Activated T-cell treated with anti-CD3 and anti-CD28 coated beads, Interleukin-2, amount 50 U/mL, for 24 hours (primary cell): Measurements from ENCODE around the gene SIGLEC6.

Experiments used
- DNase-seq: peaks from one replicate; pipeline ENCODE4 v3.0.0-alpha.2; 2020
- H3K27ac Mint-ChIP-seq: 2 replicates; pipeline ENCODE4 v1.8.0; 2020; ENCODE audit warnings: mild to moderate bottlenecking, mixed read lengths
- H3K27me3 Mint-ChIP-seq: 2 replicates; pipeline ENCODE4 v1.8.0; 2020; ENCODE audit warnings: mixed read lengths
- H3K36me3 Mint-ChIP-seq: 2 replicates; pipeline ENCODE4 v1.8.0; 2020; ENCODE audit warnings: low read depth, mixed read lengths
- H3K4me1 Mint-ChIP-seq: 2 replicates; pipeline ENCODE4 v1.8.0; 2020; ENCODE audit warnings: low read depth, mixed read lengths
- H3K4me3 Mint-ChIP-seq: 2 replicates; pipeline ENCODE4 v1.8.0; 2020; ENCODE audit warnings: mild to moderate bottlenecking, moderate library complexity, mixed read lengths
- H3K9me3 Mint-ChIP-seq: 2 replicates; pipeline ENCODE4 v1.8.0; 2020; ENCODE audit warnings: mixed read lengths

SIGLEC6 gene

DNA sequence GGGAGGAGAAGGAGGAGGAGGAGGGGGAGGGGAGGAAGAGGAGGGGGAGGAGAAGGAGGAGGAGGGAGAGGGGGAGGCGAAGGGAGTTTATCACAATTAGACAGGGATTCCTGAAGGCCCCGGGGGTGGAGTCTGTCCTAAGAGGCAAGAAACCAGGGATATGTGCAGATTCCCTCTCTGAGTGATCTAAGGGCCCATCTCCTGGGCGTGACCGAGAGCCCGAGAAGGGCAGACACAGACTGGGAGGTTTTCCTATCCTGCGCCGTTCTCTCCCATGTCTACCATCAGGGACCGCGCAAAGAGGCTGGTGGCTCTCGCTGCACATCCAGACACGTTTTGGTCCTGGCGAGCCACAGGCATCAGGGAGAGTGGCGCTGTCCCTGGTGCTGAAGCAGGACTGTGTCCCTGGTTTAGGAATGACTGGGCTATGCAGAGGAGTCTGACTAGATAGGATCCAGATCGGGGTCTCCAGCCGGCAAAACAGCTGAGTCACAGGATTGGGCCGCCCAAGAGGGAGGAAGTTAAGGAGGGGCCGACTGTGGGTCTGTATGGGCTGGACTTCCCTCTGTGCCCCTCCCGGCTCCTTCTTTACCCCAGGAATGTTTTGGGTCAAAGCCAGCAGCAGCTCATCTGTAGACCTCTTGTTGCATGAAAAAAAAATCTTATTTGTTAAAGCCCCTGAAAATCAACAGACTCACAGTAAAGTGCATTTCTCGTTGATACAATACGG lies 21.7 kb upstream of the SIGLEC6 start:
- Mint-ChIP-seq H3K36me3 (no peaks in the 10 kb centered on the region), H3K27ac (no peak overlapping the region), H3K9me3 (no peaks in the 10 kb centered on the region), H3K4me1 (peaks cover 15% of the 10 kb centered on the region), H3K4me3 (no peak overlapping the region), H3K27me3 (peaks cover 71% of the 10 kb centered on the region)
- peak; percentile 61 for DNase-seq

DNA sequence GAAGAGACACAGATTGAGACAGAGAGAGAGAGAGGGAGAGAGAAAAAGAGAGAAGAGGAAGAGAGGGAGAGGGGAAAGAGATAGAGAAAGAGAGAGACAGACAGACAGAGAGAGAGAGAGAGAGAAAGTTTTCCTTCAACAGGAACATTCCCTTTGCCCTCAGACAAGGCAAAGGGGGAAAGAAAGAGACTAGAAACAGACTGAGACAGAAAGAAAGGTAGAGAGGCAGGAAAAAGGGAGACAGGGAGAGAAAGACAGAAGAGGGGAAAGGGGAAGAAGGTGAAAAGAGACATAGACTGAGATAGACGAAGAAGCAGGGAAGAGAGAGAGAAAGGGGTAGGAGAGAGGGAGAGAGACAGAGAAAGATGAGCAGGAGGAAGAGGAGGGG lies 21.1 kb upstream of the SIGLEC6 start:
- Mint-ChIP-seq H3K4me1 (peaks cover 17% of the 10 kb centered on the region), H3K4me3 (no peak overlapping the region), H3K27ac (no peak overlapping the region), H3K27me3 (peaks cover 75% of the 10 kb centered on the region), H3K36me3 (no peaks in the 10 kb centered on the region), H3K9me3 (no peaks in the 10 kb centered on the region)
- no peak for DNase-seq

DNA sequence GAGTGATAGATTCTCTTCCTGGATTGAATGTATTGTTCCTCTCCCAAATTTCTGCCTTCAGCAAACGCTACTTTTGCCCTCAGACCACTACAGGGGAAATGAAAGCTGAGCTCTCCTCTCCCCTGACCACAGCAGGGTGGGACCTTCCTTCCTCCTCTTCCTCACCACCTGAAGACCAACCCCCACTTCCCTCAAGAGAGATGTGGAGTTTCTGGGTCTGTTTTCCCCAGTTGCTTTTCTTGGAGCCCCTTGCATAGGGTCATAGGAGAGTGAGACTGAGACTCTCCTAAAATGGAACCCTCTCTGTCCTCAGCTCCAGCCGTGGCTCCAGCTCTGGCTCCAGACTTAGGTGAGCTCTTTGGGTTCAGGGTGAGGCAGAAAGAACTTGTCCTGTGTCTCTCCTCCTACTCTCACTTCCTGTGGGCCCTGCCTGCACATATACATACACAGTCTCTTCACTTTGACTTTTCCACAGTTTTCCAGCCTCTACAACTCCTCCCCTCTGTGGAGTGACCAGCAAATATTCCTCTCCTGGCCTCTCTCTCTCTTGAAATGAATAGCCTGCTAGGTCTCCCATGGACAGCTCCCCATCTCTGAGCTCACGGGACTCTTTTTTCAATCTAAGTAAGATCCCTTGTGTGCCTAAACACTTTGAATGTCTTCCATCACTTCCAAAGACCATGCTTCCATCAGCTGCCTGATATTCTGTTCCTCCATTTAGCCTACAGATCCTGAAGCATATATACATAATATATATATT lies 20.4 kb upstream of the SIGLEC6 start:
- Mint-ChIP-seq H3K4me3 (no peak overlapping the region), H3K27me3 (peaks cover 79% of the 10 kb centered on the region), H3K4me1 (peaks cover 24% of the 10 kb centered on the region), H3K36me3 (no peaks in the 10 kb centered on the region), H3K9me3 (no peaks in the 10 kb centered on the region), H3K27ac (no peak overlapping the region)
- no peak for DNase-seq

DNA sequence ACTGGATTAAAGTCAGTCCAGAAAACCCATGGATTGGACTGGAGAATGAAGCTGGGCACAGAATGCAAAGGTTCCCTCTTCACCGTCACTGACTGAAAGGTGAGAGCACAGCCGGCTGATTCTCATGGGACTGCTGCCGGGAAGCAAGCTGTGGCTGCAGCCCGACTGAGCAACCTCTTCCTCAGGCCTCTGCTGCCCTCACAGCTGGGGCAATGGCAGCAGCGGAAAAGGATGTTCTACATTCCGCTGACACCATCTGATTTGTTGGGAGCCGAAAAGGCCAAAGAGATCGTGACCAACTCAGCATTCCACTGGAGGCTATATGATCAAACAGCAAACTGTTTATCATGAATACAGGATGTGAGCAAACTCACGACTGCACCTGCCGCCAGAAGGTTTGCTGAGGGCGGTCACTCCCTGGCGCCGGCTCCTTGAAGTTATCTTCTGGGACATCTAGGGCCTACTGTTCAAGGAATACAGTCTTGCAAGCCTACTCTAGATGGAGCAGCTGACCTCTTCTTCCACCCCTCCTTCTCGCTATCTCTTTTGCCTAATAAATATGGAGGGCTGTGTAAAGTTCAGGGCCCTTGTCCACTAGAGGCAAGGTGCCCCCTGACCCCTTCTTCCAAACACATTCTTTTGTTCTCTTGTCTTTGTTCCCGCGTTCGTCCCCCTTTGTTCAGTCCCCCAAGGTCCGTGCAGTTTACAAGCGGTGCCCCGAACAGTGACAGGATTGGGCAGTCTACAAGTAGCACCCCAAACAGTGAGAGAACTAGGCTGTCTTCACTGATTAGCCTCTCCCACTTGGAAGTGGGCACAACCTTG lies 19.6 kb upstream of the SIGLEC6 start:
- no peak overlapping the region for H3K27ac Mint-ChIP-seq
- DNase-seq: no peak
- no peak overlapping the region for H3K4me3 Mint-ChIP-seq
- no peaks in the 10 kb centered on the region for H3K36me3 Mint-ChIP-seq
- H3K27me3 Mint-ChIP-seq: peaks cover 79% of the 10 kb centered on the region
- H3K9me3 Mint-ChIP-seq: no peaks in the 10 kb centered on the region
- peaks cover 30% of the 10 kb centered on the region for H3K4me1 Mint-ChIP-seq

DNA sequence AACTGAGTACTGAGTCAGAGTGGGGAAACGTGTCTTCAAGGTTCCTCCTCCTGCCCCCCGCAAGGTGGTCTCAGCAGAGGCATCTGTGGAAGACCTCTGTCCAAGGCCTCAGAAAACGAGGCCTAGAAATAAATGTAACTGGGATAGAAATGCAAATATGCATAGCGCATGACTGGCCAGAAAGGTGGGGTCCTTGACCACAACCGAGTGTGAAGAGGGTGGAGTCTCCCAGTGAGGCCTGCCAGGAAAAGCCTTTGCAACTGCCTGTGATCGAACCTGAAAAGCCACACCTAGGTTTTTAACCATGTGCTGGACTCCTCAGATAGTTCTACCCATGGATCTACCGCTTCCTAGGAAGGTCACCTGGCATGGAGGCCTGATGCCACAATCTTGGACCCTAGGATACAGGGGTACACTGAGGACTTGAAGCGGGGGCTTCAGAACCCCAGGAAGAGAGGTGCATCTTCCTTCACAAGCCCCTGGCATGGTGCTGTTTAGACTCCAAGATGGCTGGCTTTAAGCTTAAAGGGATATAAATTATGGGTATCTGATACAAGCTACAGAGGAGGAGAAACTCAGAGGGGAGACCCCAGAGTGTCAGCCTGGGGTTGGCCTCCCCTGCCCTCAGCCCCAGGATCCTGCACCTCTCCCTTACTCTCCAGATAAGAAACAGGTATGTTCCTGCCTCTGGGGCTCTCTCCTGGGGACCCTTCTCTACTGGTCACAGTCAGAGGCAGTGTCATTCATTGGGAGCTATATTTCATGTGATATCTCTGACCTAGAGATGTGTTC lies 18.3 kb upstream of the SIGLEC6 start:
- Mint-ChIP-seq H3K4me3 (no peak overlapping the region), H3K9me3 (no peaks in the 10 kb centered on the region), H3K27me3 (peaks cover 78% of the 10 kb centered on the region), H3K4me1 (peaks cover 30% of the 10 kb centered on the region), H3K36me3 (no peaks in the 10 kb centered on the region), H3K27ac (no peak overlapping the region)
- no peak for DNase-seq

DNA sequence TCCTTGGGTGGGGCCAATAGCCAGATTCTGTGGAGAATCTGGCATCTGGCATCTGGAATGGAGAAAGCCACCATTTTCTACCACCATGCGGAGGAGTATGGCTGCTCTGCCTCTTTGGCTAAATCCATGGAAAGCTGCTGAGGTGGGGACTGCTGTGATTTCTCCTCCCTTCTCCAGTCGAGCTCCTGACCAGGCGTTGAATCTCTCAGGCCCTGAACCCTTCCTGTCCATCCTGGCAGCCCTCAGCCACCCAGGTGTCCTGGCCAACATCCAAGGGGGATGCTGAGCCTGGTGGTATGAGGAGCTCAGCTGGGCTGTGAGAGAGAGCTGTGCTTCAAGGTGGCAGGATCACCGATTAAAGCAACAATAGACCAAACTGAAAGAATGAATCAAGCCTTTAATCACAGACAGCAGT lies 17.4 kb upstream of the SIGLEC6 start:
- H3K27ac Mint-ChIP-seq: no peak overlapping the region
- peaks cover 78% of the 10 kb centered on the region for H3K27me3 Mint-ChIP-seq
- H3K36me3 Mint-ChIP-seq: no peaks in the 10 kb centered on the region
- no peak overlapping the region for H3K4me3 Mint-ChIP-seq
- no peak for DNase-seq
- no peaks in the 10 kb centered on the region for H3K9me3 Mint-ChIP-seq
- H3K4me1 Mint-ChIP-seq: peaks cover 30% of the 10 kb centered on the region

DNA sequence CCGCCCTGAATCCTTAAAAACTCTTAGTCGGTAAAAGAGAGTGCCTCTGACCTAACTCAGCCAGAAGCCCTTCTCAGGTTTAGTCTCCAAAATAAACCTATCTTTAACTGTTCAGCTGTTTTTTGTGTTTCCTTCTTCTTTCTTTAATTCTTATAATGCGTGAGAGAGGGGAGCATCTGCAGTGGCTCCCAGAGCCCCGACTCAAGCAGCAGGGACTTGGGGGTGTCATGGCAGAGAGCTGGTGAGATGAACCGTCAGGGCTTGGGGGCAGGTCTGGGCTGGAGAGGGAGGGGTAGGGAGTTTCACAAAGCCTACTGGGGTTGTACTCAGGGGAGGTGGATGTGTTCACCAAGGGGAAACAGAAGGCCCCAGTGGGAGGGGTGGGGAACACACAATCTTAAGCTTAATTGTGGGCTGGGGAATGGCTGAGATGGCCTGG lies 16.8 kb upstream of the SIGLEC6 start:
- DNase-seq: no peak
- Mint-ChIP-seq H3K9me3 (no peaks in the 10 kb centered on the region), H3K4me1 (peaks cover 30% of the 10 kb centered on the region), H3K4me3 (no peak overlapping the region), H3K36me3 (no peaks in the 10 kb centered on the region), H3K27ac (no peak overlapping the region), H3K27me3 (peaks cover 77% of the 10 kb centered on the region)

DNA sequence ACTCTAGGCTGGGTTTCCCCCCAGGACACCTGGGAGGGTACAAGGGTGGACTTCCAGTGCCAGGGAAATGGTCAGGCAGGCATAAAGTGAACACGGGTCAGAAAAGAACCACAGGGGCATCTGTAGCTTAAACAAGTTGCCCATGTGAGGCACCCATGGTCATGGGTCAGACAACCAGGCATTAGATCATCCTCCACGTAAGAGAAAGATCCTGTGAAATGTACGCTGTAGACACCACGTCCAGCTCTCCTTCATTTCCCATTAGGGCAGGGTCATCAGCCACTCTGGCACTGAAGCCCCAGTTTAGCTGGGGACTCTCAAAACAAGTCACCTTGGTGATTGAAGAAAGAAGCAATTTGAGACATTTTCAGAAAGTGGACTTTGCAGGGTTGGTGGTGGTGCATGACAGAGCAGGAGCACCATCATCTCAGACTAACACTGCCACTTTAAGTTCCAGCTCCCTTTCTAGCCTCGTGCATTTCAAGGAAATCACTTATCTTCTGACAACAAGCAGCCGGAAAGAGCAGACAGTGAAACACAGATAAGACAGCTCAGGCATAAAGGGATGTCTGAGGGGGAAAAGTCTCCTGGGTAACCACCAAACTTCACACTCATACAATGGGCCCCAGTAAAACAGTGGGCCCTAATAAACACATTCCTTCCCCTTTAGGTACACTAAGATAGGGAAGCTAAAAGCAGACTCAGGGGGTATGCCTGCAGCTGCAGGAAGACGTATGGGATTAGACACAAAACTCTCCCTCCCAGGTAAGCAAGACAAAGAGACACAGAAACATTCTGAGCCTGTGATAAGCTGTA lies 16.1 kb upstream of the SIGLEC6 start:
- no peak for DNase-seq
- Mint-ChIP-seq H3K9me3 (no peaks in the 10 kb centered on the region), H3K4me3 (no peak overlapping the region), H3K4me1 (peaks cover 30% of the 10 kb centered on the region), H3K36me3 (no peaks in the 10 kb centered on the region), H3K27me3 (peaks cover 79% of the 10 kb centered on the region), H3K27ac (no peak overlapping the region)

DNA sequence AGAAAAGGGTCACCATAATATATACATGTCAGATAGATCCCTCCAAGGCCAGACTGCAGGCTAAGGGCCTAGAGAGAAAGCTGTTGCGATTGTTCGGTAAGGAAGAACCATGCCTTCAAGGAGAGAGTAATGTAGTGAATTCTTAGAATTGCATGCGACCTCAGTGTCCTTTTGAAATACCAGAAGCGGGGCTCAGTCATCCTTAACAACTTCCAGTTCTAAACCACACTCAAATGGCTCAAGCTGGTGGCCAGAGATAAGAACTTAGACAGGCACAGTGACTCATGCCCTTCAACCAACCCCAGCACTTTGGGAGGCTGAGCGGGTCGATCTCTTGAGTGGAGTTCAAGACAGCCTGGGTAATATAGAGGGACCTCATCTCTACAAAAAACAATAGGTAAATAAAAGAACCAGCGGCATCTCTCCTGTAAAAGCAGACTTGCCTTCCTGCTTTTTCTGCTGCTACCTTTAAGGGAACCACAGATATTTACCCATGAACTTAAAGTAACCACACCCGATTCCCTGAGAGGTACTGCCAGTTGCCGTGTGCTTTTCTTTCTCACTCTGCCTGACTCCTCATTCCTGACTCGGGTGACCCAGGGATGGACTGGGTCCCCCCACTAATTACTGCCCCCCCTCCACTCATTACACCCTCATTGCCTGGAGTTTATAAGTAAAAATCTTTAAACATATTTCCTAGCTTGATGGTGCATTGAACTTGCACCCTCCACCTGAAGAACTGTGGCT lies 15.4 kb upstream of the SIGLEC6 start:
- Mint-ChIP-seq H3K4me1 (peaks cover 26% of the 10 kb centered on the region), H3K36me3 (no peaks in the 10 kb centered on the region), H3K9me3 (no peaks in the 10 kb centered on the region), H3K27ac (no peak overlapping the region), H3K27me3 (peaks cover 80% of the 10 kb centered on the region), H3K4me3 (no peak overlapping the region)
- DNase-seq: no peak

DNA sequence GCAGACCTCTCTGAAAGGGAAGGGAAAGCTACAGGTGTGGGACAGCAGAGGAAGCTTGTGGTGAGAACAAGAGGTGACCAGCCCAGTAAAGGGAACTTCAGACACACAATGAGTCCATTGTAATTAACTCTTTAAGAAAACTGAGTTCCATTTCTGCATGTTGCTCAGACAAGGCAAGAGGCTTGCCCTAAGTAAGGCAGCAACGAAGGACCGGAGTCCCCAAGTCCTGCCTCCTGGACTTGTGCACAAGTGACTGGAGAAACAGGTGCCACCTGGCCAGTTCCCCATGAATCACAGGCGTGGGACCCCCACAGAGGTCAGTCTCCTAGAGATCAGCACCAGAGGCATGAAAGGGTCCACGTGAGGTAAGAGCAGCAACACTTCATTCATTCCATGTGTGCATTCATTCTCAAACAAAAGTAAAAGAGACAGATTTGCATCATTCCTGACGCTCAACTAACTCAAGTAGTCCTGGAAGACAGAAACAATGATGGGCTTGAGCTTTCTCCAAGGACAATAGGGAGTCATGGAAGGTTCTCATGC lies 14.7 kb upstream of the SIGLEC6 start:
- Mint-ChIP-seq H3K4me3 (no peak overlapping the region), H3K4me1 (peaks cover 20% of the 10 kb centered on the region)

DNA sequence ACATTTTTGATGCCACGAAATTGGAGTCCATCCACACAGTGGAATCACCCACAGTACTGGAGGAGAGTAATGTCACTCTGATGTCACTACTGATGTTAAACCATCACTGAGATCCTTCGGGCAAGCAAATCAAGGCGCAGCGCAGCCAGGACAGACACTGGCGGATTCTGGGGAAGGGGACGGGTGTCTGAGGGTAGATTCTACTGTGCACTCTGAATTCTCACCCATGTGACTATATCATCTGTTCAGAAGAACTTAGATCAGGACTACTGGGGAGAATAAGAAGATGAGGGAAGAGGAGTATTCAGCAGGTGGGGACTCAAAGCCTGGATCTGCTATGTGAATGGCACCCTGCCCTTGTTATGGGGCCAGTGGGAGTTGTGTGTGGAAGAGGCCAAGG lies 12.6 kb upstream of the SIGLEC6 start:
- Mint-ChIP-seq H3K27me3 (peaks cover 80% of the 10 kb centered on the region), H3K4me1 (peaks cover 16% of the 10 kb centered on the region), H3K36me3 (no peaks in the 10 kb centered on the region), H3K4me3 (no peak overlapping the region), H3K9me3 (no peaks in the 10 kb centered on the region), H3K27ac (no peak overlapping the region)
- no peak for DNase-seq

More for the DNA sequence above, 14.7 kb upstream of the SIGLEC6 start:
- Mint-ChIP-seq H3K27me3 (peaks cover 80% of the 10 kb centered on the region), H3K27ac (no peak overlapping the region), H3K9me3 (no peaks in the 10 kb centered on the region), H3K36me3 (no peaks in the 10 kb centered on the region)
- no peak for DNase-seq

DNA sequence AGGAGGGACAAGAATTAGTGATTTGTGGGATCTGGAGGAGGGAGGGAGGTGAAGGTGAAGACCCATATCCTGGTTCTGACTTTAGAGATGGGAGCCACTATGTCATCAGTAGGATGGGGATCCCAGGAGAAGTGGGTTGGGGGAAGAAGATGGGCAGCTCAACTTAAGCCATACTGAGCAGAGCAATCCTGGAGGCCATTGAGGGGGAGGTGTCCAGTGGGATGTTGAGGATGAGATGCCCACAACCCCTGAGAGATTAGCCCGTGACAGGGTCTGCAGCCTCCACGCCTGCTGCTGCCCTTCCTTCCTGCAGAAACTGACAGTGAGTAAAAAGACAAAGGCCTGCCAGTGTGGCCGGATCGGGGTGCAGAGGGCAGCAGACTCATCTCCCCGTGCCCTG lies 11.2 kb upstream of the SIGLEC6 start:
- H3K27ac Mint-ChIP-seq: no peak overlapping the region
- no peaks in the 10 kb centered on the region for H3K9me3 Mint-ChIP-seq
- peaks cover 14% of the 10 kb centered on the region for H3K4me1 Mint-ChIP-seq
- H3K36me3 Mint-ChIP-seq: no peaks in the 10 kb centered on the region
- H3K4me3 Mint-ChIP-seq: no peak overlapping the region
- no peak for DNase-seq
- peaks cover 78% of the 10 kb centered on the region for H3K27me3 Mint-ChIP-seq
